ENCODE data around the gene SYNJ2BP. TPM values are rescaled to one million over a fixed set of nuclear protein-coding genes. Genes with fewer than 3 reads are reported as not detected.
"Not testable (repeated sequence)": the region's sequence is repeated elsewhere in the genome, so short reads cannot be mapped to it uniquely, and the experiment has no call there.

The SYNJ2BP gene
- total RNA-seq, 1 experiment from 2014 or later, result 20.4 TPM

GRCh38 chr14:70406216-70406615, 10.7 kb downstream of the SYNJ2BP start:
- DNase-seq (ENCODE audit: low read depth in 1 of 2, low spot score in 2 of 2); H3K27ac ChIP-seq; H3K9me3 ChIP-seq (replicated peaks); H3K4me3 ChIP-seq; H3K36me3 ChIP-seq; H3K27me3 ChIP-seq (replicated peaks); H3K4me1 ChIP-seq (replicated peaks): not testable (repeated sequence)

GRCh38 chr14:70403335-70403734, 13.6 kb downstream of the SYNJ2BP start:
- not testable (repeated sequence) for H3K36me3 ChIP-seq; H3K27ac ChIP-seq; H3K27me3 ChIP-seq (replicated peaks); H3K9me3 ChIP-seq (replicated peaks); H3K4me1 ChIP-seq (replicated peaks); H3K4me3 ChIP-seq; DNase-seq (ENCODE audit: low read depth in 1 of 2, low spot score in 2 of 2)

GRCh38 chr14:70401643-70402042, 15.2 kb downstream of the SYNJ2BP start:
- Histone ChIP-seq H3K27me3 (replicated peaks) (no peaks in the 10 kb centered on the region), H3K4me1 (replicated peaks) (no peaks in the 10 kb centered on the region), H3K9me3 (replicated peaks) (no peaks in the 10 kb centered on the region), H3K27ac (no peak overlapping the region), H3K4me3 (no peak overlapping the region), H3K36me3 (no peaks in the 10 kb centered on the region)
- no peak for DNase-seq (ENCODE audit: low read depth in 1 of 2, low spot score in 2 of 2)

GRCh38 chr14:70398706-70399431, 18.0 kb downstream of the SYNJ2BP start:
- Histone ChIP-seq H3K27me3 (replicated peaks) (no peaks in the 10 kb centered on the region), H3K36me3 (no peaks in the 10 kb centered on the region), H3K4me3 (no peak overlapping the region), H3K27ac (no peak overlapping the region), H3K4me1 (replicated peaks) (no peaks in the 10 kb centered on the region), H3K9me3 (replicated peaks) (no peaks in the 10 kb centered on the region)
- no peak for DNase-seq (ENCODE audit: low read depth in 1 of 2, low spot score in 2 of 2)

GRCh38 chr14:70398280-70398679, 18.6 kb downstream of the SYNJ2BP start:
- Histone ChIP-seq H3K9me3 (replicated peaks) (no peaks in the 10 kb centered on the region), H3K27ac (no peak overlapping the region), H3K4me3 (no peak overlapping the region), H3K27me3 (replicated peaks) (no peaks in the 10 kb centered on the region), H3K36me3 (no peaks in the 10 kb centered on the region), H3K4me1 (replicated peaks) (no peaks in the 10 kb centered on the region)
- no peak for DNase-seq (ENCODE audit: low read depth in 1 of 2, low spot score in 2 of 2)

GRCh38 chr14:70397746-70398145, 19.1 kb downstream of the SYNJ2BP start:
- H3K9me3 ChIP-seq (replicated peaks), result no peaks in the 10 kb centered on the region
- DNase-seq (ENCODE audit: low read depth in 1 of 2, low spot score in 2 of 2), result no peak
- H3K27me3 ChIP-seq (replicated peaks), result no peaks in the 10 kb centered on the region
- H3K4me3 ChIP-seq, result no peak overlapping the region
- no peaks in the 10 kb centered on the region for H3K36me3 ChIP-seq
- H3K4me1 ChIP-seq (replicated peaks), result no peaks in the 10 kb centered on the region
- no peak overlapping the region for H3K27ac ChIP-seq

GRCh38 chr14:70394674-70395306, 22.1 kb downstream of the SYNJ2BP start:
- H3K36me3 ChIP-seq, result no peaks in the 10 kb centered on the region
- no peaks in the 10 kb centered on the region for H3K4me1 ChIP-seq (replicated peaks)
- H3K9me3 ChIP-seq (replicated peaks), result no peaks in the 10 kb centered on the region
- no peaks in the 10 kb centered on the region for H3K27me3 ChIP-seq (replicated peaks)
- no peak overlapping the region for H3K27ac ChIP-seq
- H3K4me3 ChIP-seq, result no peak overlapping the region
- DNase-seq (ENCODE audit: low read depth in 1 of 2, low spot score in 2 of 2), result no peak

GRCh38 chr14:70392676-70393075, 24.2 kb downstream of the SYNJ2BP start:
- Histone ChIP-seq H3K36me3 (no peaks in the 10 kb centered on the region; the same call in 1 of the 2 replicates), H3K27me3 (replicated peaks) (no peaks in the 10 kb centered on the region), H3K4me1 (replicated peaks) (no peaks in the 10 kb centered on the region), H3K9me3 (replicated peaks) (no peaks in the 10 kb centered on the region), H3K4me3 (no peak overlapping the region), H3K27ac (no peak overlapping the region)
- DNase-seq (ENCODE audit: low read depth in 1 of 2, low spot score in 2 of 2), result no peak

GRCh38 chr14:70391493-70392391, 25.1 kb downstream of the SYNJ2BP start:
- H3K27ac ChIP-seq, result no peak overlapping the region
- H3K4me1 ChIP-seq (replicated peaks), result no peaks in the 10 kb centered on the region
- H3K4me3 ChIP-seq, result no peak overlapping the region
- H3K9me3 ChIP-seq (replicated peaks), result no peaks in the 10 kb centered on the region
- no peaks in the 10 kb centered on the region for H3K27me3 ChIP-seq (replicated peaks)
- DNase-seq (ENCODE audit: low read depth in 1 of 2, low spot score in 2 of 2), result no peak
- H3K36me3 ChIP-seq, result no peaks in the 10 kb centered on the region; the same call in 1 of the 2 replicates

- H3K27me3 ChIP-seq (replicated peaks), result no peaks in the 10 kb centered on the region
- no peaks in the 10 kb centered on the region for H3K4me1 ChIP-seq (replicated peaks)
- no peaks in the 10 kb centered on the region for H3K9me3 ChIP-seq (replicated peaks)
- 0 out of 2 replicates have a peak, but pooled peaks cover 3% of the 10 kb centered on the region for H3K36me3 ChIP-seq
- no peak overlapping the region for H3K27ac ChIP-seq
- DNase-seq (ENCODE audit: low read depth in 1 of 2, low spot score in 2 of 2), result no peak
- no peak overlapping the region for H3K4me3 ChIP-seq
Observed at GRCh38 chr14:70382536-70382935, 34.4 kb downstream of the SYNJ2BP start.

GRCh38 chr14:70380824-70381223, 36.1 kb downstream of the SYNJ2BP start:
- Histone ChIP-seq H3K27ac (no peak overlapping the region), H3K4me1 (replicated peaks) (no peaks in the 10 kb centered on the region), H3K9me3 (replicated peaks) (no peaks in the 10 kb centered on the region), H3K4me3 (no peak overlapping the region), H3K36me3 (0 out of 2 replicates have a peak, but pooled peaks cover 3% of the 10 kb centered on the region), H3K27me3 (replicated peaks) (no peaks in the 10 kb centered on the region)
- DNase-seq (ENCODE audit: low read depth in 1 of 2, low spot score in 2 of 2), result no peak

GRCh38 chr14:70378696-70379095, 38.2 kb downstream of the SYNJ2BP start:
- no peaks in the 10 kb centered on the region for H3K27me3 ChIP-seq (replicated peaks)
- no peak for DNase-seq (ENCODE audit: low read depth in 1 of 2, low spot score in 2 of 2)
- H3K36me3 ChIP-seq, result peaks cover 9% of the 10 kb centered on the region; the same call in 1 of the 2 replicates
- no peak overlapping the region for H3K27ac ChIP-seq
- H3K4me1 ChIP-seq (replicated peaks), result no peaks in the 10 kb centered on the region
- no peak overlapping the region for H3K4me3 ChIP-seq
- H3K9me3 ChIP-seq (replicated peaks), result no peaks in the 10 kb centered on the region

All from SJSA1 (cell line).